Brain pericyte (primary cell): ENCODE data around the gene GRIP1.

ENCODE experiments used
- DNase-seq: peaks from one replicate; pipeline ENCODE4 v3.0.0-alpha.2; 2012; ENCODE audit warnings: low read depth, low spot score

Gene GRIP1

DNA sequence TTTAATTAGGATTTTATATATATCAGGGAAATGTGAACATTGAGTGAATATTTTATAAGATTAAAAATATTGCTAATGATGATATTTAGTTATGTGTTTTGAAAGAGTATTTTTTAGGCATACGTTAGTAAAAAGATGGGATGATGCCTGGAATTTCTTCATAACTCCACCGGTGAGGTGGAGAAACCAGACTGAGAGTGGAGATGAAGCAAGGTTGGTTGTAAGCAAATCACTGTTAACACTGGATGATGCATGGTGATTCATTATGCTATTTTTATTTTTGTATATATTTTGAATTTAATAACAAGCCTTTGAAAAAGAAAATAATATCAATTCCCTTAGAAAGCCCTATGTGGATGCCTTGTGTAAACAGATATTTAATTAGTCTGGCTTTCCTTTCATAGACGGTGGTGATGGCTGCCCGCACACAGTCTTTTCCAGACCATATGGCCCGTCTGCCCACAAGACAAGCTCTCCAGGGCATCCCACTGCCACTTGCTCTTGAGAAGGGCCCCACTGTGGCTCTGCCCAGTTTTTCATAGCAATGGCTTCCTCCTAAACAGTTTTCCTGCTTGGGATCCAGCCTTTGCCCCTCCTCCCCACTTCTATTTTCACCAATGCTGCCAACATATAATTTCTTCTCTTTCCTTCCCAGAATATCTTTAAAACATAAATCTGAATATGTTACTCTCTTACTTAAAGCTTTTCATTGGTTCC, 281.1 kb downstream of the GRIP1 start:
- no peak for DNase-seq

DNA sequence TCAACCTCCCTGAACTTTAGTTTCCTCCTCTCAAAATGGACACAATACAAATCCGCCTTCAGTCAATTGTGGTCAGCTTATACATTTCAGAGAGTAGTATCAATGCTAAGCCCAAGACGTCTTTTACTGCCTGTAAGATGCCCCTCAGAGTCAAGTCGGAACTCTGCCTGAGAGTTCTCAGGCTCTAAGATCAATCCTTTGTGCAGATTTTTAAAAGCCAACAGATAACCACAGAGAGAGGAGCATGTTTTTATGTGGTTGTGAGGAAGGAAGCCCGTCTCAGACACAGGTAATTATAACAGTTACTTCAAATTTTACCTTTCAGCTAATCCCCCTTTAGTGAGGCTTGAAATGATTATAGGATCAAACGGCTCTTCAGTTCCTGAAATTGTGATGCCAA, 285.0 kb downstream of the GRIP1 start:
- no peak for DNase-seq

DNA sequence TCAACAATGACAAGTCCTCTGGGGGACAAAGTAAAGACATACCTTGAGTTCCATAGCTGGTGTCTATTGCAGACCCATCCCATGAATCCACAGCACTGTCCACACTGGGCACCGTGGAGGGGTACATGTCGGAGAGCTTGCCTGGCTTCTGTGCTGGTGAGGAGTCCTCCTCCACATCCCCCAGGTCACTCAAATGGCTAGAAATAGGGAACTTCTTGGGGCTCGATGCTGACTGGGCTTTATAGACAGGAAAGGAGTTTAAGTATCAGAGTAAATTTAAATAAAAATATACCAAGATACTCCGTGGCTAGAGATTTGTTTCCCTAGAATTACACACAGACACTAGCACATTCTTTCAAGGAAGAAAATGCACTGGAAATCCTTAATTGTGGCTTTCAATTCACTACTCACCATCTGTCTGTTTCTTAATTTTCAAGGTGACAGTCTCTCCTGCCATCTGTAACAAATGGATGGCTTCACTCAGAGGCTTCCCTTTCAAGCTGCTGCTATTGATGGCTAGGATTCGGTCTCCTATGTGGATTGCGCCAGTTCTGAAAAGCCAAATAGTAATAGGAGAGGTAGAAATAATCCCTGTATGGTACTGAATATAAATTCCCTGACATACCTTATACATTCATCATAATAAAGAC, 286.5 kb downstream of the GRIP1 start:
- no peak for DNase-seq

DNA sequence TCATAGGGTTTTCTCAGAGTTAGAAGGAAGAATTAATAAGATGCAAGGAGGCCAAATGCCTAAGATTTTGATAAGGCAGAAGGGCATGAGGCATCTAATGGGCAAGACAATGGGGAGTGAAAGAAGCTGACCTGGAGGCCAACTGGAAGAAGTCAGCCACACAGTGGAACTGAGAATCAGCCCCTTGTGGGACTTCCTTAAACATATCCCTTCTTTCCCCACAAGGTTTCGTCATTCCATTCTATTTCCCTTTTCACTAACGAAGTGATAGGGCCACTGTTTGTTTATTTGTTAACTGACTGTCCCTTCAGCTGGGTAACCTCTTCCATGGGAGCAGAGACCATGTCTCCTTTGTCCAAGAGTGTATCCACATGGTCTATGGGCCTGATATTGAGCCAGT, 290.4 kb downstream of the GRIP1 start:
- no peak for DNase-seq

DNA sequence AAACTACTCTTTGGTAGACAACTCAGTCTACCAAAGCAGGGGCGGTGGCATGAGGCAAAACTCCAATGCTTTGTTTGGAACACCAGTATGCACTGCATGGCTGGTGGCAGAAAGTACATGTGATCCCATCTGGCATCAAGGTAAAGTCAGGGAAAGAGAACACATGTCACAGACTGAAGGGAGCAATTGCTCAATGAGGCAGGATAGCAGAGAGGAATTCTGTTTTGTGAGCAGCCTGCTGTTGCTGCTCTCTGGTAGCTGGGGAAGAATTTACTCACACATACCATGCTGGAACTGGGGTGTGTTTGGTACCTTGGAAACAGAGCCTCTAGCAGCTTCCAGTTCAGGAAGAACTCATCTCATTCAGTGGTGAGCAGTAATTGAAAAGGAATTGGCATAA, 291.8 kb downstream of the GRIP1 start:
- no peak for DNase-seq

DNA sequence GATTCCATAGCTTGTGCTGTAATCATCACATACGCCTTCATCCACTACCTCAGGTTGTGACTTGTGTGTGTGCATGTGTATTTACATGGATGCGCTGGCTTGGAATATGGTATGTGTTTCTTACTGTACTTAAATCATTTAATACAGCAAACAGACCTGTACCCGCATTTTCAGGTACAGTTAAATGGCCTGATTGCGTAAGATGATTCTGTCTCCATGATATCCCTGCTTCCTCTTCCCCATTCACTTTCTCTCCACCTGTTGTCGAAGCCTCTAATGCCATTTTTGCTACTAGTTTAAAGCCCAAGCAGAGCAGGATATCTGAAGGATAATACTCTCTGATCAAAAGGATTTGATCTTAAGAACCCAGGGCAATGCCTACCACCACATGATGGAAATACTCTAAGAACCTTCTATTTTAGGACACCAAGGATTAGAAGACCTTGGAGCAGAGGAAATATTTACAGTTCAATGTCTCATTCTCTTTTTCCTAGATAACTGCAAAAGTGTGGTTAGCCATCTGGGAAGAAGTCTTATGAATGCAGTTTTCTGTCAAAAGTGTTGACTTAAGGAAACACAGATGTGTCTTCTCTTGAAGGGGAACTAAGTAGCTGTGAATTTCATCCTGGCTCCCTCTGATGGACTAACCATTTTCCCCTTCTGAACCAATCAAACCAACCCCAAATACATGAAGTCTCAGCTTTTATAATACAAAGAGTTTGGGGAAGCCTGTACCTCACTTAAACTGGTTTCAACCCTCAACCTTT, 297.9 kb downstream of the GRIP1 start:
- DNase-seq: no peak

DNA sequence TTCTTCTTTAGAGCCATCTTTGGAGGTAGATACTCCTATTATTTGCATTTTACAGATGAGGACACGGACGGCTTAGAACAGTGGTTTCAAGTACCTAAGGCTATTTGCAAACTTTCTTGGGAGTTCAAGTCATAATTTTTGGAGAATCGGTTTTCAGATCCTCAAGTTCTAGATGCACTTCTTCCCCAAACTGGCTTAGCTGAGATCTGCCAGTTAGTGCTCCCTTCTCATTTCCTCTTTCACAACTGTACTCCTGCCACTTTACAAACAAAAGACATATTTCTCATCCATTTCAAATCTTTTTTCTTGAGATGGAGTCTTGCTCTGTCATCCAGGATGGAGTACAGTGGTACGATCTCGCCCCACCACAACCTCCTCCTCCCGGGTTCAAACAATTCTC, 299.3 kb downstream of the GRIP1 start:
- DNase-seq: no peak

DNA sequence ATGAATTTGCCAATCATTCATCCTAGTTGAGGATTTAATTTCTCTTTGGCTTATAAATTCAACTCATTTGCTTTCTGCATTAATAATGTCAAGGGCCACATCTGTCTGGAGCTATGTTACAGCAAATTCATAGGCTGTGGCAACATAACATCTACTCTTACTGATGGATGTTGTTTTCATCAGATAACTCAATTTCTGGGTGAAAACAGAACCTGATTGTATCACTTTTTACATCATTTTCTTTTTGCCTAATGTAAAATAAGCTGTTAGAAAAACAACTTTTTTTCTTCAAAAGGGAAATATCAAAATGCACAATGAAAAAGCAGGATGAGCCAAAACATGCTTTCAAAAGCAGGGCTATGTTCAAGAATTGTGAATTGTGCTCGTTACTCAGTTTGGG, 303.3 kb downstream of the GRIP1 start:
- no peak for DNase-seq

DNA sequence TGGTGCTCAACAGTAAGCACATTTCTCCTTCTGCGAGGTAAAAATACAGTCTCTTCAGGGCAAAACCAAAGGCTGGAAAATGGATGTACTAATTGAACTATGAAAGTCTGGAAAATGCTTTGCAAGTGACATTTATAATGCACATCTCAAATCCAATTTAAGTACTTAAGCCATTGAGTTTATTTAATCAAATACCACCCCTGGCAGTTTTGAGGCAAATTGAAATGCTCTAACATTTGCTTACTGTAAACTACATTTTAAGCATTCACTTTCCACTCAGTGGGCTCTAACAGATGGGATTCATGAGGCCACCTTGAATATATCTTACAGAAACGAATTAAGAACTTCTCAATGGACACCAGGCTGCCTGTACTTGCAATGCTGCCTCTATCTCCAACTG, 306.9 kb downstream of the GRIP1 start:
- DNase-seq: no peak

DNA sequence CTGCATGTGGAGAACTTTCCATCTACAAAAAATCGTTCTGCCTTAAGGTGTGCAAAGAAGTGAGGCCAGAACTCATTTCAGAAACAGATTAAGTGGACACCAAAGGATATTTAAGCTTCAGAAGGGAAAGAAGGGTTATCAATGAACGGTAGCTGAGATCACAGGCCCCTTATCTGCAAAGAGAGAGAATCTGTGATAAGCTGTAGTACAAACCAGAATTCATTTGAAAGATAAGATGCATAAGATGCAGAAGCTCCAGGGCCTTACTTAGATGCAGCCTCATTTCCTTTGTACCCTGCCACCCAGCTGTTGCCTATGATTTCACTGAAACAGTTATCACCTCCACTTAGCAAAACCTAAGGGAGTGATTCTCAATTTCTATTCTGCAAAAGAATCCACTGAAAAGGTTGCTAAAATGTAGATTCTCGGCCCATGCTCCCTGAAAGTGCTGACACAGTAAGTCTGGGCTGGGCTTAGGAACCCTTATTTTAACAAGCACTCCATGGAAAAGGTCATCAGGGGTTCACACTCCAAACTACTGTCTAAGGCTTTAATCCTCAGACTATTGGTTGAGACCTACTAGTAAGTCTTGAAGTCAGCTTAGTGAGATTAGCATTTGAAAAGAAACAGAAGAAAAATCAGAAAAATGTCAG, 311.7 kb downstream of the GRIP1 start:
- DNase-seq: no peak

DNA sequence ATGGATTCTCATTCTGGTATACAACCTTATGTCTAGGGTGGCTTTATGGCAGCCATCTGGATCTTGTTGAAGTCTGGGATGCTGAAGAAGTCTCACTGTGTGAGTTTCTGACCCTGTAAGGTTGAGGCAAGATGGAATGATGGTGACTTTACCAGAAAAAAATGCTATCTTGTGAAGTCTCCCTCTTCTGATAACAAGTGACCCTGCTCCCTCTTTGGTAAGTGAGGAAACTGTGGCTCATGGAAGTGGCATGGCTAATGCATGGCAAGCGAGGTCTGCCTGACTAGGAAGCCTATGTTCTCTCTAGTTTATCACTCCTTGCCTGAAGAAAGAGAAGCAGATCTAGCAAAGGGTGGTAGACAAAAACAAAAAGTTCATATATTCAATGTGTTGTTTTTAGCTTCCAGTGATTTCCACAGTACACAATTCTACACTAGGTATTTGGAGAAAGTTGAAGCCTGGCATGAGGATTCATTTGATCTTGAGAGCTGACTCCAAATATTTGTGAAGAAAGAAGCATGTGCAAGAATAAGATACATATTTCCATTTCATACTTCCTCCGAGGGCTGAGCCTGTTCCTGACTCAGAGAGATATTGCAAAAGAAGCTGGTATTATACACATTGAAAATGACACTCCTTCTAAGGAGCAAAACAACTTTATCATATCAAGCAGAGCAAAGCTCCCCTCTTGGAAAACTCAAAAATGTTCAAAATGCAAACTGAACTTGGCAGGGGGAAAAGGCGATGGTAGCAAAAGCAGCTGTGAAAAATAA, 313.0 kb downstream of the GRIP1 start:
- DNase-seq: no peak

DNA sequence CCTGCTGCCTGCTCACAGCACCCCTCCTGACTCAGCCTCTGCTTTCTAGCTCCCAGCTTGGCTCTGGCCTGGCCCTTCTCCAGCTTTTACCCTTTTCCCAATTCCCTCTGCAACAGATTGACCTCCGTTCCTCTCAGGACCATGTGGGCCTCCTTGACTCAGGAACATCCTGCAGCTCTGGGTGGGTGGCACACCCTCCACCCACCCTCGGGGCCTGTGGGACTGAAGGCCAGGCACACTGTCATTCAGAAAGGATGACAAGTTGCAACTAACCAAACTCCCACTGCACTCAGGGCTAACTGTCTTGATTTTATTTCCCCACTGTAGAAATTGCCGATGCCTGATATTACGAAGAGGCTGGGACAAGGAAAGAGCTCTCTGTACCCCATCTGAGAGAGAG, 317.2 kb downstream of the GRIP1 start:
- no peak for DNase-seq

DNA sequence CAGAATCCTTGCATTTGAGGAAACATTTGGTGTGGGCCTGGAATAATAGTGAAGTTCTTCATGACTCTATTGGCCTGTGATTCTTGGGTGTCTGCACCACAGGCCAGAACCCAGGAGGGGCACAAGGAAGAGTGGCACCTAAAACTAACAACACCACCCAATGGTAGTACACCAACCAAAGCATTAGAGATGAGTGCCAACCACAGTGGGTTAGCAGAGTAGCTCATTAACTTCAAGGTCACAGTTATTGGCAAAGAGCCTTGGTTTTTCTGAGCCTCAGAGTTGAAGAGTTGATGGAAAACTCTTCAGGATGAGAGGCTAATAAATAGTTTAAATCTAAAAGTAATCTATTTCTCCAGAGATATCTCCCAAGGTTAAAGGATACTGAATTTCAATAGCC, 319.6 kb downstream of the GRIP1 start:
- no peak for DNase-seq

DNA sequence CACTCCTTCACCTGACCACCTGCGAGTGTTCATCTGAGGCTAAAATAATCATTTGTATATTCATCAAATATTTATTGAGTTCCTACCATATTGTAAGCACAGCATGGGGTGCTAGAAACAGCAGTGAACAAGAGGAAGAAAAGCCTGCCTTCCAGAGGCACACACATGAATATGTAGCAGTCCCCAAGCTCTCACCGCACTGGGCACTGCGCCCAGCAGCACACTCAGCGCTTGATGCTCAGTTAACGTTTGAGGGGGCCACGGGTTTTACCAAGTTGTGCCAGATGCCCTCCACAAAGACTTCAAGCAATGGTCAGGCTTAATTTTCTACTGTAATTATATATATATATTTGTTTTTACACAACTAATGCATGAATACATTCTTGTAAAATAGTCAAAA, 324.6 kb downstream of the GRIP1 start:
- DNase-seq: no peak

DNA sequence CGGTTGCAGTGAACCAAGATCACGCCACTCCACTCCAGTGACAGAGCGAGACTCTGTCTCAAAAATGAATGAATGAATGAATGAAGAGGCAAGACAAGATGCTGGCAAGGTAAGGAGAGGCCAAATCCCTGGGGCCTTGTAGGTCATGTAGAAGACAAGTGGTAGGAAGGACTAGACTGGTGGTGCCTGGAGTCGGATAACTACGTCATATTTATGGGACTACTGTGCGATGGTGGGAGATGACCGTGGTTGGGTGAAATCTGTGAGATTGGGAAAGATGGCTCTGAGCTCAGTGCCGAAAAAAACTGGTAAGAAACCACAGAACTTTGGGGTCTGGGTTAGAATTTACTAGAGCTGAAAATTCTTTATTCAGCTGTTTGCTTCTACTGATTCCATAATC, 326.0 kb downstream of the GRIP1 start:
- DNase-seq: no peak

DNA sequence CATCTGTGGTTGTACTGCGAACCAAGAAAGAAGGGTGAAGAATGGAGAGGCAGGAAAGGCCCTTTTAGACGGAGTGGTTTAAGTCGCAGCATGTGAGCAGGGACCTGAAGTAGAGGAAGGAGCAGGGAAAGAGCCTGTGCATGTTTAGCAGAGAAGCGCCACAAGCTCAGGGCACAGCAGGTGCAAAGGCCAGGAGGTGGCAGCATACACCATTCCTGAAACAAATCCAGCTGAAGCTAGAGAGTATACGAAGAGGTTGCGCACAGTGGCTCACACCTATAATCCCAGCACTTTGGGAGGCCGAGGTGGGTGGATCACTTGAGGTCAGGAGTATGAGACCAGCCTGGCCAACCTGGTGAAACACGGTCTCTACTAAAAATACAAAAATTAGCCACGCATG, 326.7 kb downstream of the GRIP1 start:
- DNase-seq: no peak

DNA sequence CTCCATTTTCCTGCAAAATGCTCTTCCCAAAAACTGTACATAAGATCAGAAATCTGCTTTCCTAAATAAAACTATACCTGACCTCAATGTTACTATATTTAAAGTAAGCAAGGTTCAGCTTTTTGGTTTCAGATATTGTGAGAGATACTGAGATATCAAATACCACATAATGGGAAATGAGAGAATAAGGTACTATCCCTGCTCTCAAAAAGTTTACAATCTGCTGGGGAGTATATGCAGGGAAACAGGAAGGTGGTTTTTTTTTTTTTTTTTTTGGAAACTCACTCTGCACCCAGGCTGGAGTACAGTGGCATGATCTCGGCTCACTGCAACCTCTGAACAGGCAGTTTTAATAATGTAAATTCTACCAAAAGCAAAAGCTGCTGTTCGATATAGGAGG, 327.6 kb downstream of the GRIP1 start:
- DNase-seq: no peak

DNA sequence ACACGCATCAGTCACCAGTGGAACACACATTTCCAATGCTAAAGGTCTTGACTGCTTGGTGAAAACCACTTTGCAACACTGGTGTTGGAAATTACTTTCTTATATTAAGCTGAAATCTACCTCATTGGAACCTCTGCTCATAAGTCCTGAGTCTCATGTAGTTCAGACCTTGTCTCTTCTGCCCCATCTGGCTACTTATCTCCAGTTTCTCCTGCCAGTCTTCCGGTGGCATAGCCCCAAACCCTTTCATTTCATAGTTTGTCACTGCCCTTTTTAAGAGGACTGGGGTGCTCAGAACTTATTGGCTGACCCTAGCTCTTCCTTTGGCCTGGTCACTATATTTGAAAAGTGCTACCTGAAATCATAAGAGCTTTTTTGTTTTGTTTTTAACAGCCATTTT, 332.9 kb downstream of the GRIP1 start:
- no peak for DNase-seq

DNA sequence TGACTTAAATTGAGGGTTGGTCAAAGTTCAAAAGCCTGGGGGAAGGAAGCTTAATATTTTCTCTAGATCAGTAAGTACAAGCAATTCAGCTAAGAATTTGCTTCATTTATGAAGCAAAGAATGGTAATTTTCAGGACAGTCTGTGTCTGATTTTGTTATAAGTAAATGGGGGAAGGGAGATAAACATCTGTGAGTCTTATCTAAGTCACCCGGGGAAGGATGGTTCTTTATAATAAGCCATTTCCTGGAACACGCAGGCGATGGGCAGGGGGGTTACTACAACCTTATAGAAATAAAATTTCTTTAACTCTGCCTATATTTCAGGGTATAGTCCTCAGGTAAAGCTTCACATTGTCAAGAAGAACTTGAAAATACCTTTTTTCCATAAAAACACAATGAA, 333.7 kb downstream of the GRIP1 start:
- DNase-seq: no peak

DNA sequence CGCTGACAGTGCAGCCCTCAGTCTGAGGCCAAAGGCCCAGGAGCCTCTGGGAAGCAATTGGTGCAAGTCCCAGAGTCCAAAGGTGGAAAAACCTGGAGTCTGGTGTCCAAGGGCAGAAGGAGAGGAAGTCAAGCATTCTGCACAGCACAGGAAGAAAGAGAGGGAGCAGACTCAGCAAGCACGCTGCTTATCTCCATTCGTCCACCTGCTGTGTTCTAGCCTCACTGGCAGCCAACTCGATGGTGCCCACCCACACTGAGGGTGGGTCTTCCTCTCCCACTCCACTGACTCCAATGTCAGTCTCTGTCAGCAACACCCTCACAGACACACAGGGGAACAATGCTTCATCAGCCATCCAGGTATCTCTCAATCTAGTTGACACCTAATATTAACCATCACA, 337.8 kb downstream of the GRIP1 start:
- DNase-seq: no peak

DNA sequence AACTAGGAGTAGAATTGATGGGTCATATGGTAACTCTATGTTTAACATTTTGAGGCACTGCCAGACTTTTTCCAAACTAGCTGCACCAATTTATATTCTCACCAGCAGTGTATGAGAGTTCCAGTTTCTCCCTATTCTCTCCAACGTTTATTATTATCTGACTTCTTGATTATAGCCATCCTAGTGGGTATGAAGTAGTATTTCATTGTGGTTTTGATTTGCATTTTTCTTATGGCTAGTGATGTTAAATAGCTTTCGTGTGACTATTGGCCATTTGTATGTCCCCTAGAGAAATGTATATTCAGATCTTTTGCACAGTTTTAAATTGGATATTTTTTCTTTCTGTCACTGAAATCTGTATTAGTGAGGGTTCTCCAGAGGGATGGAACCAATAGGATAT, 338.7 kb downstream of the GRIP1 start:
- DNase-seq: no peak
